H1 (cell line): ENCODE results near the gene FNDC3A. TPM values are rescaled to one million over a fixed set of nuclear protein-coding genes. Genes with fewer than 3 reads are reported as not detected.

Experiments
- CTCF ChIA-PET: fragments of 300-600 bp; sonication (Branson Sonifier 250); formaldehyde crosslinking; loops from one replicate; lab custom pipeline; 2021; ENCODE audit not compliant: partially characterized antibody; lab: Charles Lee
- POLR2A ChIA-PET: fragments of 300-600 bp; sonication (Branson Sonifier 250); formaldehyde crosslinking; loops from one replicate; lab custom pipeline; 2021; ENCODE audit warnings: inconsistent platforms; ENCODE audit not compliant: partially characterized antibody; lab: Charles Lee
- DNase-seq, 2 experiments: peaks; one replicate each; pipeline versions ENCODE4 v3.0.0 to v3.0.0-alpha.2; 2010 to 2022; ENCODE audit warnings: low spot score in 2 of 2, low read depth in 1 of 2, mixed read lengths in 1 of 2
- FAIRE-seq: peaks from 2 replicates; lab custom pipeline; 2011; peaks lifted over from hg19 to GRCh38; lab: Jason Lieb, UNC
- H2AFZ ChIP-seq: 2 replicates; pipeline ENCODE4 v1.8.1; 2012; ENCODE audit warnings: low read length, inconsistent platforms
- H2AK5ac ChIP-seq: 2 replicates; pipeline ENCODE4 v1.6.1; 2013; ENCODE audit warnings: low read depth, low read length
- H2BK120ac ChIP-seq: replicated peaks from 2 replicates; pipeline ENCODE3; 2013; ENCODE audit warnings: low read depth, low read length, inconsistent platforms
- H2BK12ac ChIP-seq: 2 replicates; pipeline ENCODE4 v1.6.1; 2013; ENCODE audit warnings: low read depth, low read length
- H2BK15ac ChIP-seq: 2 replicates; pipeline ENCODE4 v1.6.1; 2013; ENCODE audit warnings: low read length
- H2BK20ac ChIP-seq: 2 replicates; pipeline ENCODE4 v1.6.1; 2013; ENCODE audit warnings: low read length
- H2BK5ac ChIP-seq: 2 replicates; pipeline ENCODE4 v1.6.1; 2013; ENCODE audit warnings: low read depth, low read length
- H3K14ac ChIP-seq: 2 replicates; pipeline ENCODE4 v1.6.1; 2013; ENCODE audit warnings: inconsistent platforms; ENCODE audit not compliant: insufficient read length
- H3K18ac ChIP-seq: 2 replicates; pipeline ENCODE4 v1.6.1; 2013; ENCODE audit warnings: low read length; ENCODE audit errors: extremely low read depth
- H3K23ac ChIP-seq: 2 replicates; pipeline ENCODE4 v1.6.1; 2013; ENCODE audit warnings: inconsistent platforms; ENCODE audit not compliant: insufficient read length
- H3K23me2 ChIP-seq: 2 replicates; pipeline ENCODE4 v1.6.1; 2013; ENCODE audit warnings: low read depth, low read length
- H3K27ac ChIP-seq: 2 replicates; pipeline ENCODE4 v1.6.1; 2011; ENCODE audit warnings: low read depth, low read length, inconsistent platforms
- H3K27me3 ChIP-seq, 4 experiments: replicated peaks in 1 of 4; 1 replicate in 1 of 4; 2 replicates in 3 of 4; pipeline versions ENCODE4 v1.6.1 to v1.8.1; 2011 to 2013; ENCODE audit warnings: low read length in 3 of 4, mild to moderate bottlenecking in 3 of 4, inconsistent platforms in 2 of 4, mixed read lengths in 2 of 4, moderate library complexity in 1 of 4; ENCODE audit not compliant: control insufficient read depth in 3 of 4, insufficient read depth in 3 of 4; ENCODE audit errors: extremely low read depth in 1 of 4
- H3K36me3 ChIP-seq, 4 experiments: 2 replicates each; pipeline versions ENCODE4 v1.6.1 to v1.8.1; 2011 to 2013; ENCODE audit warnings: mild to moderate bottlenecking in 4 of 4, low read length in 3 of 4, moderate library complexity in 2 of 4, control low read depth in 1 of 4, inconsistent platforms in 1 of 4; ENCODE audit not compliant: insufficient read depth in 4 of 4, control insufficient read depth in 2 of 4
- H3K4ac ChIP-seq: replicated peaks from 2 replicates; pipeline ENCODE3; 2013; ENCODE audit warnings: low read length, low read depth, mixed read lengths, inconsistent platforms; ENCODE audit not compliant: insufficient read length
- H3K4me1 ChIP-seq, 4 experiments: replicated peaks in 1 of 4; 1 replicate in 1 of 4; 2 replicates in 3 of 4; pipeline versions ENCODE4 v1.6.1 to v1.8.1; 2011 to 2013; ENCODE audit warnings: low read length in 3 of 4, inconsistent platforms in 2 of 4, mixed read lengths in 1 of 4; ENCODE audit not compliant: insufficient read depth in 4 of 4, control insufficient read depth in 3 of 4
- H3K4me2 ChIP-seq, 2 experiments: 2 replicates each; pipeline versions ENCODE4 v1.6.1 to v1.8.1; 2011 to 2013; ENCODE audit warnings: low read depth in 2 of 2, low read length in 2 of 2, control low read depth in 1 of 2, inconsistent platforms in 1 of 2, mild to moderate bottlenecking in 1 of 2; ENCODE audit not compliant: insufficient read depth in 1 of 2
- H3K4me3 ChIP-seq, 4 experiments: fragments of 200-600, 300-600 bp in 1 of 4; sonication (generic), shearing (Covaris generic), sonication (Bioruptor Twin) in 1 of 4; 2 replicates each; pipeline versions ENCODE4 v1.5.1 to v1.8.1; 2011 to 2016; ENCODE audit warnings: low read length in 4 of 4, low read depth in 3 of 4, control low read depth in 2 of 4, inconsistent platforms in 2 of 4, mild to moderate bottlenecking in 2 of 4, mixed read lengths in 1 of 4, moderate library complexity in 1 of 4; ENCODE audit not compliant: insufficient read depth in 2 of 4; ENCODE audit errors: extremely low read depth in 1 of 4
- H3K56ac ChIP-seq: replicated peaks from 2 replicates; pipeline ENCODE3; 2013; ENCODE audit warnings: low read depth, mild to moderate bottlenecking, mixed read lengths, low read length, inconsistent platforms; ENCODE audit not compliant: insufficient read length
- H3K79me1 ChIP-seq: 2 replicates; pipeline ENCODE4 v1.6.1; 2013; ENCODE audit warnings: low read depth, low read length, control low read depth
- H3K79me2 ChIP-seq, 2 experiments: 2 replicates each; pipeline versions ENCODE4 v1.6.1 to v1.8.1; 2012 to 2013; ENCODE audit warnings: low read length in 2 of 2, mild to moderate bottlenecking in 2 of 2, inconsistent platforms in 1 of 2; ENCODE audit not compliant: insufficient read depth in 2 of 2, control insufficient read depth in 1 of 2
- H3K9ac ChIP-seq, 4 experiments: replicated peaks in 1 of 4; 1 replicate in 1 of 4; 2 replicates in 3 of 4; pipeline versions ENCODE4 v1.6.1 to v1.8.1; 2011 to 2013; ENCODE audit warnings: low read depth in 3 of 4, low read length in 3 of 4, control low read depth in 2 of 4, mild to moderate bottlenecking in 2 of 4, moderate library complexity in 2 of 4, inconsistent platforms in 1 of 4; ENCODE audit errors: extremely low read depth in 1 of 4
- H3K9me3 ChIP-seq, 2 experiments: 2 replicates each; pipeline versions ENCODE4 v1.6.1 to v1.8.1; 2012 to 2013; ENCODE audit warnings: mild to moderate bottlenecking in 2 of 2, moderate library complexity in 2 of 2, control low read depth in 1 of 2, inconsistent platforms in 1 of 2, low read depth in 1 of 2, low read length in 1 of 2, mixed read lengths in 1 of 2; ENCODE audit not compliant: insufficient read depth in 2 of 2
- H4K20me1 ChIP-seq, 2 experiments: replicated peaks in 1 of 2; 2 replicates each; pipeline versions ENCODE3 to v1.8.1; 2011 to 2013; ENCODE audit warnings: inconsistent platforms in 2 of 2, low read length in 2 of 2, mild to moderate bottlenecking in 1 of 2; ENCODE audit not compliant: insufficient read depth in 2 of 2, control insufficient read depth in 1 of 2
- H4K5ac ChIP-seq: 2 replicates; pipeline ENCODE4 v1.6.1; 2013; ENCODE audit warnings: low read length, low read depth, mixed read lengths, inconsistent platforms; ENCODE audit not compliant: insufficient read length
- H4K8ac ChIP-seq: 2 replicates; pipeline ENCODE4 v1.8.0; 2013; ENCODE audit warnings: mild to moderate bottlenecking, moderate library complexity, low read length, inconsistent platforms; ENCODE audit not compliant: insufficient read depth; ENCODE audit errors: extremely low read depth
- H4K91ac ChIP-seq: replicated peaks from 2 replicates; pipeline ENCODE3; 2013; ENCODE audit warnings: low read length, mixed read lengths, inconsistent platforms; ENCODE audit not compliant: insufficient read length
- CHD1 ChIP-seq: IDR thresholded peaks from 2 replicates; pipeline ENCODE4 v1.6.1; 2012; ENCODE audit warnings: low read depth, low read length, improper control_type of control experiment
- CREB1 ChIP-seq: IDR thresholded peaks from 2 replicates; pipeline ENCODE4 v1.6.1; 2012; ENCODE audit warnings: inconsistent platforms
- EGR1 ChIP-seq: IDR thresholded peaks from 2 replicates; pipeline ENCODE4 v1.6.1; 2011; ENCODE audit warnings: low read depth, low read length, borderline replicate concordance
- GABPA ChIP-seq: IDR thresholded peaks from 2 replicates; pipeline ENCODE4 v1.6.1; 2011; ENCODE audit warnings: mild to moderate bottlenecking, low read length, moderate library complexity, borderline replicate concordance; ENCODE audit not compliant: insufficient read depth
- RAD21 ChIP-seq, 2 experiments: IDR thresholded peaks in 1 of 2; conservative IDR thresholded peaks in 1 of 2; 2 replicates each; pipeline ENCODE4 v1.6.1; 2011; ENCODE audit warnings: low read depth in 2 of 2, low read length in 2 of 2, improper control_type of control experiment in 1 of 2, inconsistent platforms in 1 of 2, mild to moderate bottlenecking in 1 of 2, moderate library complexity in 1 of 2
- RFX5 ChIP-seq: IDR thresholded peaks from 2 replicates; pipeline ENCODE4 v1.6.1; 2011; ENCODE audit warnings: low read depth, low read length, improper control_type of control experiment, borderline replicate concordance
- RNF2 ChIP-seq: fragments of 200-900, 300-1000 bp; sonication (generic); IDR thresholded peaks from 2 replicates; pipeline ENCODE4 v1.7.1; 2016; ENCODE audit warnings: borderline replicate concordance, low read depth, mild to moderate bottlenecking, antibody characterized with exemption, low read length; ENCODE audit not compliant: poor library complexity, severe bottlenecking; ENCODE audit errors: missing control alignments
- SIRT6 ChIP-seq: IDR thresholded peaks from one replicate; pipeline ENCODE4 v1.7.1; 2012; ENCODE audit warnings: low read length, inconsistent platforms
- TBP ChIP-seq: IDR thresholded peaks from 2 replicates; pipeline ENCODE4 v1.6.1; 2011; ENCODE audit warnings: low read depth, low read length, improper control_type of control experiment
- WGBS, 2 experiments: shearing (Covaris generic) in 1 of 2; methylation state at CpG; one replicate each; pipeline versions ENCODE4 v1.1.6 to v1.1.7; 2013 to 2015; ENCODE audit warnings: low lambda C conversion rate in 2 of 2, mixed read lengths in 2 of 2, inconsistent platforms in 1 of 2, low coverage in 1 of 2, missing lambda C conversion rate in 1 of 2; ENCODE audit not compliant: insufficient replicate concordance in 2 of 2, insufficient coverage in 1 of 2, insufficient read length in 1 of 2; ENCODE audit errors: extremely low coverage in 1 of 2, missing lambda C conversion rate in 1 of 2; 5-methylcytosine and 5-hydroxymethylcytosine counted together
- polyA plus RNA-seq, 7 experiments: library from polyadenylated mRNA; depleted of rRNA in 3 of 7; stranded (reverse) in 5 of 7; unstranded in 2 of 7; fragments of >200 nt in 5 of 7; fragments of 200-250 nt in 2 of 7; gene quantifications; 1 replicate in 5 of 7; 2 replicates in 1 of 7; 4 replicates in 1 of 7; pipeline versions ENCODE4 v1.2.1 to v1.2.3, GENCODE V29; 2011 to 2013; ENCODE audit warnings: missing spikeins in 2 of 7, mixed read lengths in 2 of 7
- total RNA-seq: library from RNA; stranded (reverse); fragmentation: NEBNext Ultra II Directional; extraction: Animal tissue kit (Norgen Biotek cat#: 25700); gene quantifications from 2 replicates; pipeline ENCODE4 v1.2.1, GENCODE V29; 2021

The FNDC3A gene
- total and polyA plus RNA-seq, 2 of the 8 experiments (the other 6 are each of a cell fraction or from before 2014, with no cell fraction given) = 14.6 to 26.0 TPM

DNA sequence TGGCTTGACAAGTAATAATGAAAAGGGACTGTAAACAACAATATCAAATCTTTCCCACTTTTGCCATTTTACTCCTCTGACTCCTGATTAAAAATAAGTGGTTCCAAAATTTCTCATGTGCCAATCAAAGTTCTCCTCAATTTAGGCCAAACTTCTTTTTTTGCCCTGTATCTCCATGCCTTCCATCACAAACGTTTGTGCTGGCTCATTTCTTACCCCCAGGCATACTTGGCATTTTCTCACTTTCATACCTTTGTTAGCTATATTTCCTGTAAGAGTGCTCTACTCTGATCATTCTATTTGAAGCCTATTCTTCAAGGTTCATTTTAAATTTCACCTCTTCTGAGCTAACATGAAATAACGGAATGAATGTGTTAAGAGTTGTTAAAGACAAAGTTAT, 10.0 kb upstream of the FNDC3A start:
- H3K36me3 ChIP-seq = no peaks in the 10 kb centered on the region
- H2BK20ac ChIP-seq = no peak overlapping the region
- no peak overlapping the region for H3K27ac ChIP-seq
- H3K23me2 ChIP-seq = no peaks in the 10 kb centered on the region
- H2BK5ac ChIP-seq = no peak overlapping the region
- no peaks in the 10 kb centered on the region for H3K9me3 ChIP-seq
- no peak overlapping the region for H4K8ac ChIP-seq
- no peak overlapping the region for H4K5ac ChIP-seq
- no peak overlapping the region for H3K56ac ChIP-seq
- CTCF ChIA-PET = no interaction called here
- H3K27me3 ChIP-seq = no peaks in the 10 kb centered on the region
- H3K79me2 ChIP-seq = no peaks in the 10 kb centered on the region
- H3K23ac ChIP-seq = no peak overlapping the region
- no peak for FAIRE-seq
- no peak overlapping the region for H2BK15ac ChIP-seq
- H2BK120ac ChIP-seq = no peak overlapping the region
- no peaks in the 10 kb centered on the region for H3K4me1 ChIP-seq
- H3K9ac ChIP-seq = no peak overlapping the region
- H2AK5ac ChIP-seq = no peak overlapping the region
- TF ChIP-seq RNF2 = no peak
- no peak for TF ChIP-seq CHD1
- no peak for TF ChIP-seq GABPA
- TF ChIP-seq RAD21 (IDR thresholded peaks at IDR 0.05 in 1 of 2, conservative IDR thresholded peaks at IDR 0.05 in 1 of 2; ENCODE audit: low read depth in 2 of 2, low read length in 2 of 2) = no peak
- no peak for TF ChIP-seq TBP
- no peak for TF ChIP-seq SIRT6
- TF ChIP-seq EGR1 = no peak
- TF ChIP-seq RFX5 = no peak
- TF ChIP-seq CREB1 = no peak
- TF ChIP-seq, all 59 proteins: peak for 0
- H3K4me3 ChIP-seq = no peak overlapping the region
- H4K20me1 ChIP-seq = no peaks in the 10 kb centered on the region
- no peak overlapping the region for H3K4me2 ChIP-seq
- H3K14ac ChIP-seq = no peak overlapping the region
- no peak overlapping the region for H2AFZ ChIP-seq
- H3K18ac ChIP-seq = no peak overlapping the region
- H2BK12ac ChIP-seq = no peak overlapping the region
- 77% methylated on average over 2 of the region's 2 CpGs; no CpG with 5 or more reads in 1 of the 2 experiments for WGBS, 2 experiments
- DNase-seq = no peak
- no peaks in the 10 kb centered on the region for H3K79me1 ChIP-seq
- POLR2A ChIA-PET = no interaction called here
- H4K91ac ChIP-seq = no peak overlapping the region
- H3K4ac ChIP-seq = no peak overlapping the region
